Daoy (cell line): ENCODE results near the gene NAT9. TPM values are rescaled to one million over a fixed set of nuclear protein-coding genes. Genes with fewer than 3 reads are reported as not detected.
A peak's percentile ranks its signal among the peaks of the same experiment; 100 is the strongest.

Experiments
- DNase-seq: peaks from one replicate; pipeline ENCODE4 v3.0.0-alpha.2; 2015; ENCODE audit warnings: low read depth
- total RNA-seq: library from RNA; depleted of rRNA; stranded (reverse); fragments of >200 nt; shearing (Covaris generic); gene quantifications from 2 replicates; pipeline ENCODE4 v1.2.3, GENCODE V29; 2014

NAT9 gene
- total RNA-seq, 1 experiment from 2014 or later = 31.1 TPM

DNA sequence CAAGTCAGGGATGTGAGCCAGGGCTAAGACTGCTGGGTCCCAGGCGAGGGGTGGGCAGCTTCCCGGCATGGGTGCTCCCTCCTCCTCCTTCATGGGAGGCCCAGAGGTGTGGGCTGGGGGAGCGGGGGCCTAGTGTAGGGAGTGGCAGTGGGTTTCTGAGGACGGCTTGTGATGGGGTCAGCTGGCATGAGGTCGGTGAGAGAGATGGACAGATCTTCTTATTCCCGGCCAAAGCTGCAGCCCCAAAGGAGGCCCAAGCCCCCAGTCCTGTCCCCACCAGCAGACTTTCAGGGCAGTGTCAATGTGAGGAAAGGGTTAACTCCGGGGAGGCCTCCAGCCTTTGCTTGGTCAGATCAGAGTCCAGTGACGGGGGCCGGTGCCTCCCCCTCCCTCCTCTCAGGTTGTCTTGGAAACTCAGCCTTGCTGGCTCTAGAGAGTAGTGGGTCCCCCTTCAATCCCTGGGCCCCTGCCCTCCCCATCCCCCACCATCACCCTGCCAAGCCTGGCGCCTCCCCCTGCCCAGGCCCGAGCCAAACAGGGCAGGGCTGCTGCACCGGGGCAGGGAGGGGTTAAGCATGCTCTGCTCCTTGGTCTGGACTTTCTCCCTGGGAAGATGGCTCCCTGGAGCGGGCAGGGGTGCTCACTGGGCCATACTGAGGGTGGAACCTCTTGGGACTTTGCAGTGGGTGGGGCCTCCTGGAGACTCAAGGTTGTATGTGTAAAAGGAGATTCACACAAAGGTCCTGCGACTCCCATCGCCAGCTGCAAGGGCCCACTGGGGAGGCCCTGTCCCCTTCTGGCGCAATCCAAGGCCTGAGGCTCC is 12.4 kb downstream of the NAT9 start:
- DNase-seq = no peak

DNA sequence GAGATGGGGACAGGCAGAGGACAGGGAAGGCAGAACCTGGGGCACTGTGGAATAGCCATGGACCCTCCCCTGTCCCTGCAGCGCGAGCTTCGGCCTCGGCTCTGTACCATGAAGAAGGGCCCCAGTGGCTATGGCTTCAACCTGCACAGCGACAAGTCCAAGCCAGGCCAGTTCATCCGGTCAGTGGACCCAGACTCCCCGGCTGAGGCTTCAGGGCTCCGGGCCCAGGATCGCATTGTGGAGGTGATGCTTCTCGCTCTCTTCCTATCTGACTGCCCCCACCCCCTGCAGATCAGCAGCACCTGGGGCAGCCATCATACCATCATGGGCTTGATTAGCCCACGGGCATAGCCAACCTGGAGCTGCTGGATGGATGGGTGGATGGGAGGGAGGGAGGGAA is 14.2 kb downstream of the NAT9 start:
- DNase-seq = no peak

DNA sequence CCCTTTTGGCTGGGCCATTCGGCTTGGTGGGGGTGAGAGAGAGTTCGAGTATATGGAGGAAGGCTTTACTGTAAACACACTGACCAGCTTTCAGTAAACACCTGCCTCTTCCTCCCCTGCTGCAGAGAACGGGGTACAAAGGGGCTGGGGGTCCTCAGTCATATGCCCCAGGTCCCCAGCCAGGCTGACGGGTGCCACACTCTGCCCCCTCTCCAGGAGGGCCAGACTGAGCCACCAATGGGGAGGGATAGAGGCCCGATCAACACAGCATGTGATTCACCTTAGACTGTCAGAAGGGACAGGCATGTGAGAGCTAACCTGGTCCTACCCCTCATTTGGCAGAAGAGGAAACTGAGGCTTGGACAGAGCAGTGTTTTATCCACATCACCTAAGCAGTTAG is 14.7 kb downstream of the NAT9 start:
- DNase-seq = no peak

DNA sequence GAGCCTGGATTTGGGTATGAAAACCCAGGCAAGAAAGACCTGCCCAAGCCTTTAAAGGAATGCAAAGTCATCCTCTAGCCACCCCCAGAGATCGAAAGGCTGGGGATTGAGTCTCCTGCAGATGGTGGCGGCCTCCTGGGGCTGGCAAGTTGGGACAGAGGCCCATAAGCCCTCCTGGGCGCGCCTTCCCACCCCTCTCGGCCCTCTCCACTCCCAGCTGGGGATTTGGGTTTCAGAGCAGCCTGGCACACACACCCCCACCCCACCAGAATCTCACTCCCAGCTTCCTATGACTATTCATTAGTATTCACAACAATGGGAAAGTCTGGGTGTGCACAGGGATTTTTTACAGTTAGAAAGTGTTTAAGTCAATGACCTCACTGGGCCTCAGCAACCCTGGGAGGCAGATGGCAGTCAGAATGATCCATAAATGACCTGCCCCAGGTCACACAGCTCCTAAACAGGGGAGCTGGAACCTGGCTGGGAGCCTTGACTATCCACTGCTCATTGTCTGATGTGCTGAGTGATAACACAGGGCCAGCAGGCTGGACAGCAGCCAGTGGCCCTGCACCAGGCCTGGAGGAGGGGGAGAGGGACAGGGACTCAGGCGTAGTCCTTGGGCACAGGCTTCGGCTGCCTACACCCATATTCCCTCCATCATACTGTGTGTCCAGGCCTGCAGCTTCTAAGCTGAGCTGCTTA is 15.6 kb downstream of the NAT9 start:
- peak; percentile 37 for DNase-seq

DNA sequence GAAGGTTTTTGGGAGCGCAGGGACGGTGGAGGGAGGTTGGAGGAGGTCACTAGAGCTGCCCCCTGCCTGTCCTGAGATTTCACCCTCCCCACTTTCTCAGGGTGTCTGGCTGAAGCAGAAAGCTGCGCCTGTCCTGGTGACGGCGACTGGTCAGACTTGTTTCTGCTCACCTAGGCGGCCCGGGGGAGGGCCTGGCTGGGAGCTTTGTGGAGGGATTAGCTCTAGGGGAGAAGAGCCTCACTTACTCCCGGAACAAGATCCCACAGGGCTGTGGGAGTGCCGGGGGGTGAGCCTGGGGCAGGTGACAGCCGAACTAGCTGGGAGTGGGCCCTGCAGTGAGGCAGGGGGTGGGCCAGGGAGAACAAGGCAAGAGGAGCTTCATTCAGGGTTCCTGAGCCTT is 16.2 kb downstream of the NAT9 start:
- no peak for DNase-seq

DNA sequence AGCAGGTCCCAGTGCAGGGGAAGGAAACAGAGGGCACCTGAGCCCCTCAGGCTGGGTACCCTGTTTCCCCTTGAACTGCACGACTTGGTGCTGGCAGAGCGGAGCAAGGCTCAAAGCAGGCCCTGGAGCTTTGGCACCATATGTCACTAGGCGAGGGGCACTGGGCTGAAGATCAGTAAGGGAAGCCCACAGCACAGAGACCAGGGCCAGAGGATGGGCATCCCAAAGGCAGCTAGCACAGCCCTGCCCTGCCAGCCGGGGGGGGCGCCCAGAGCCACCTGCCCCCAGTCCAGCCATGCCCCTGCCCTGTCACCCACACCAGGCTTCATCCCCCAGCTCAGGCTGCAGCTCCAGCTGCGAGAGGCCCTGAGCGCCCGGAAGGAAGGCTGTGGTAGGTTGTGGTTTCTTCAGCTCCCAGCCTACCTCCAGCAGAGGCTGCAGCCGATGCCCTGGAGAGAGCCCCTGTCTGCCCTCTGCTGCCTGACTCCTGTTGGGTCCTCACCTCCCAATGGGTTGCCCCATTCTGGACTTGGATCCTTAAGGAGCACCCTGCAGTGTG is 16.8 kb downstream of the NAT9 start:
- peak; percentile 81 for DNase-seq

DNA sequence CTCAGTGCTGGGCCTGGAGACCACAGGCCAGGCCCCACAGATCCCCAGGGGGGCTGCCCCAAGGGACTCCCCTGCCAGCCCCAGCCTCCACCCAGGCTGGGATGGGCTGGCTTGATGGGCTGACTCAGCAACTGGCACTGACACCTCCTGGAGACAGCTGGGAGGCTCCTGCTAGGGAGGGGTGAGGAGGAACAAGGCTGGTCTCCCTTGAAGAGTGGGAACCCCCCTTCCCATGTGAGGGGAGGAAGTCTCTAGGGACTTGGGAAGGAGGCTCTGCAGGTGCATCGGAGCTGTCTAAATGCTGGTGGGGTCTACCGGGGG is 17.3 kb downstream of the NAT9 start:
- DNase-seq = peak; percentile 78

DNA sequence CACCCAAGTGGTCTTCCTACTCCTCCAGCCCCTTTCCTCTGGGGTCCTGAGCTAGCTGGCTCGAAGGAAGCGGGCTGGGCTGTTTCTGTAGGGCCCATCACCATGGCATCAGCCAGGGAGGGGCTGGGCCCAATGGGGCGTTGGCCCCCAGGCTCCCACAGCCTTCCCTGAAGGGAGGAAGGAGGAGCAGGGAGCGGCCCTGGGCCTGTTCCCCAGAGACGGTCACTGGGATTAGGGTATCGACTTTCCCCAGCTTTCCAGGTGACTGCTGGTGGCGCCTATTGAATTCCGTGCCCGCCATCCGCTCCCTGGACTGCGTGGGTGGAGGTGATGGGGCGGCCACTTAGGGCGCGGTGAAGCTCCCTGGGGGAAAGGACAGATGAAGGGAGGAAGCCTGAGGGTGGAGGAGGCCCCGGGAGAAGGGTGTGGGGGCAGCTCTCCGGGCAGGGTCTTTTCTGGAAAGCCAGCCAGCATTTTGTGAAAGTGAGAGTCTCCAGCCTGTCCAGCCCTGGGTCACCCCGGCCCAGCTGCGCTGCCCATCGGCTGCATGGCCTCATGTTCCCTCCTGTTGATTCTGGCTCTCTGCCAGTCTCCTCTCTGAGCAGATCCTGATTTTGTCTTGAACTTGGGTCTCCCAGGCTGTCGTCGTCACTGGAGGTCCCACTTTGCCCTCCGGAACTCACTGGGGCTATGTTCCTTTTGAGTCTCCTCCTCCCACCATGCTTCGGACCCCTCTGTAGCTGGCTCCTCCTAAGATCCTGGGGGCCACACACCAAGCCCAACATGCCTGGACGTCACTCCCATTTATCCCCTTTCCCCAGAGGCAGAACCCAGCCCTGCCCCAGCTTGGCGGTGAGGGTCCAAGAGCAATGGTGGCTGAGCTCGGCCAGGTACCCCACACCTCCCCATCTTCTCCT is 18.0 kb downstream of the NAT9 start:
- DNase-seq = peak; percentile 58

DNA sequence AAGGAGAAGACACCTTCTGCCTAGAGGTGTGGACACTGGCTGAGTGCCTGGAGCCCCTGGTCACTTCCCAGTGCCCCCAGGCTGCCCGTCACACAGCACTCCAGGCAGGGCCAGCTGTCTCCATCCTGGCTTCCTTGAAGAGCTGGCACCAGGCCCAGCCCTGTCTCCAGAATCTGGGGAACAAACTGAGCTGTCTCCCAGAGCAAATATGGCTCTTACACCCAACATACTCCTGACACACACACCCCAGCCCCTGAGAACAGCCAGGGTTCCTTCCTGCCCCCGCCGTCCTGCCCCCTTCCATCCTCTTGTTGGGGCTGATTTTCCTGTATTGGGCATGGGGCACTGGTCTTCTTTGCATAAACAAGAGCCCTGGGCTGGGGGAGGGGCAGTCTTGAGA is 18.6 kb downstream of the NAT9 start:
- DNase-seq = peak; percentile 51

DNA sequence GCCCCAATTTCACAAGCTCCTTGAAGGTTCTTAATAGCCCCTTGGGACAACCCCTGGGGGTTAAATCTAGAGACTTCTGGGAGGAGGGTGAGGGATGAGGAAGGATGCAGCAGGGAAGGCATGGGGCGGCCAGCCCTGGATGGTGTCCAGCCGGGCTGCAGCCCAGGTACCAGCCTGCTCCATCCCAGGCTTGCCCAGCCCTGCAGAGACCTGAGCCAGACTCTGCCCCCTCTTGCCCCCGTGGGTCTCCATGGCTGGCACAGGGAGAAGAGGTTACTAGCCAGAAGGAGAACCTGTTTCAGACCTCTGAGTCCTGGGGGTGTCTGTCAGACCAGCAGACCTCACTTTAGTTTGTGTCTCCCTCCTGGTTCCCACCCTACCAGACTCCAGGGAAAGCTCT is 19.3 kb downstream of the NAT9 start:
- no peak for DNase-seq

DNA sequence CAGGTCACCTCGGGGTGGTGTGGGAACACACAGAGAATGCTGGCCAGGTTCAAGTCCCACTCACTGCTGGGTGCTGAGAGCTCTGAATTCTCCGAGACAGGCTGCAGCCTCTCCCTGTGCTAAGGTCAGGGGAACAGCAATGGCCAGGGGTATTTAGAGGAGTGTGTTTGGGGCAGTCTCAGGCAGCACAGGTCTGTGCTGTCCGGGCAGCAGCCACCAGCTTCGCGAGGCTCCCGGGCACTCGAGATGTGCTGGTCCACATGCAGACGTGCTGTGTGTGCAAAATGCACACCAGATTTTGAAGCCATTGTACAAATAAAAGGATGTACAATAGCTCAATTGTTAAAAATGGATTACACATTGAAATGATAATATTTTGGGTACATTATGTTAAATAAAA is 20.6 kb downstream of the NAT9 start:
- no peak for DNase-seq

DNA sequence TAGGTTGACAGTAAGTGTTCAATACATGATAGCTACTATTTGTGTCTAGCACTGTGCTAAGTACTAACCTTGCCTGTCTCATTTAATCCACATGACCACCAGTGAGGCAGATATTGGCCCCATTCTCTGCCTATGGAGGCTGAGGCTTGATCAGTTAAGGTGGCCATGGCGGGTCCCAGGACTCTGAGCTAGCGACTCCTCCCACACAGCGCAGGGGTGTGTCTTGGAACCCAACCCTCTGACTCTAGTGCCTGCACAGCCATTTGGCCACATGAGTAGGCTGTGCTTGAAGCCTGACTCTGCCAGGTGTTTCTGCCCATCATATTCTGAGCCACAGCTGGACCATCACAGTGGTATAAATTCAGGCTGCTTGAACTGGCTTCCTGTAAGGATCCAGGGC is 21.3 kb downstream of the NAT9 start:
- DNase-seq = no peak

DNA sequence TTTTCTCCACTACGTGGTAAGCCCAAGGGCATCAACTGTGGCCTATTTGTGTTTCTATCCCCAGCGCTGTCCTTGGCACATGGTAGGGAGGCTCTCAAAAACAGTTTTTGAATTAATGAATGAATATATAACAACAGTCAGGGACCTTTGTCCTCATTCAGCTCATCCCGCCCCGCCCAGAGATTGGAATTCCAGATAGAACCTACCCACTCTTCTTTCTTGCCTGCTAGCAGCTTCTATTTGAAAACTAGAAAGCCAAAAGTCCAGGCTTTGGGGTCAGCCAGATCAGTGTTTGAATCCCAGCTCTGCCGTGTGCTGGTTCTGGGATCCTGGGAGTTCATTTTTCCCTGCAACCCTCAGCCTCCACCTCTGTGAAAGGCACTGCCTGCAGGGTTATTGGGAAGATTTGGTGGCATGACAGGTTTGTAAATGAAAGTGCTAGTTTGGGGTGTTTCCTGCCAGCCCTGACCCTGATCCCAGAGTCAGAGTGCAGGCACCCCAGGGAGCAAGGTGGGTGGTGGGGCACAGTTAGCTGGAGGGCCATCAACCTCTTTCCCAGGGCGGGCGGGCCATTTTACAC is 23.2 kb downstream of the NAT9 start:
- no peak for DNase-seq

DNA sequence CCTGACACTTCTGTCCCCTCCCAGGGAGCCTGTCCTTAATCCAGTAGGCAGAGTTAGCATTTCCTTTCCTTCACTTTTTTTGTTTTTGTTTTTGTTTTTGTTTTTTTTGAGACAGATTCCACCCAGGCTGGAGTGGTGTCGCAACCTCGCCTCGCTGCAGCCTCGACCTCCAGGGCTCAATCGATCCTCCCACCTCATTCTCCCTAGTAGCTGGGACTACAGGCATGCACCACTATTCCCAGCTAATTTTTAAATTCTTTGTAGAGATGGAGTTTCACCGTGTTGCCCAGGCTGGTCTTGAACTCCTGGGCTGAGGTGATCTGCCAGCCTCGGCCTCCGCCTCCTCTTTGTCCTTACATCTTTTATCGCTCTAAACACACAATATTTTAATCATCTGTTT is 23.7 kb downstream of the NAT9 start:
- DNase-seq = no peak

DNA sequence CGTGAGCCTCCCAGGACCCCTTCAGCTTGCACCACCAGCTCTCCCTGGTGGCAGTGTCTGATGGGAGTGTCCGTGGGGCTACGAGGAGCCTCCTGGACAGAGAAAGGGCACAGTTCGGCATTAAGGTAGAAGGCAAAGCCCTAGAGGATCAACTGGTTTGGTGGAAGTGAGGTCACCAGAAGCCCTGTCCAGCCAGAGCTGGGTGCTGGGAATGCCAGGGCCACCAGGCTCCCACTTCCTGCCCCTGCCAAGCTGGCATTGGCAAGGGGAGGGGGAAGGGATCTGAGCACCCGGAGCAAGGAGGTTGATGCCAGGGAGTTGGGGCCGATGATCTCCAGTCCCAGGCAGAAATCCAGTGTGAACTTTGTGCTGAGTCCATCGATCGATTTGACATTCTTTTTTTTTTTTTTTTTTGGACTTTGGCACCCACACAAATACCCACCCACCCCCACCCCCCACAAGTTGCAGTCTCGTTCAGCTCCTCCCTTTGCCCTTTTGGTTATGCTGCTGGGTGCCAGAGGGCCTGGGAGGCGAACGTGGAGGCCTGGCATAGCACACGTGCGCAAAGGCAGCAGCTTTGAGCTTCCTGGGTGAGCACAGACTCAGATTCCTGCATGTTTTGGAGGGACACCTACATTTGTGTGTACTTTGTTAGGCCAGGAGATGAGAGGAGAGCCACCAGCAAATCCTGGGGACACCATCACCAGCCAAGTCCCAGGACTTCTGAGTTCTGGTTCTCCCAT is 25.6 kb downstream of the NAT9 start:
- no peak for DNase-seq

DNA sequence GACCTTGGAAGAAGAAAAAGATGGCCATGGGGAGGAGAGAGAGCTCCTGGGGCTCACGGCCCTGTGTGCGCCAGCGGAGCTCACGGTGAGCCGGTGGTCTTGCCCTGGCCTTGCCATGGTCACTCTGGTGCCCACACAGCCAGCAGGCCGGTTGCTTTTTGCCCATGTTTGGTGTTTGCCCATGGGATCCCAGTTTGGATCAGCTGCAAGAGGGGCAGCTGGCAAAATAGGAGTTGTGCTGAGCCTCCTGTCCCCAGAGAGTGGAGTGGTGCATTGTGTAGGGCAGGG is 26.2 kb downstream of the NAT9 start:
- no peak for DNase-seq

DNA sequence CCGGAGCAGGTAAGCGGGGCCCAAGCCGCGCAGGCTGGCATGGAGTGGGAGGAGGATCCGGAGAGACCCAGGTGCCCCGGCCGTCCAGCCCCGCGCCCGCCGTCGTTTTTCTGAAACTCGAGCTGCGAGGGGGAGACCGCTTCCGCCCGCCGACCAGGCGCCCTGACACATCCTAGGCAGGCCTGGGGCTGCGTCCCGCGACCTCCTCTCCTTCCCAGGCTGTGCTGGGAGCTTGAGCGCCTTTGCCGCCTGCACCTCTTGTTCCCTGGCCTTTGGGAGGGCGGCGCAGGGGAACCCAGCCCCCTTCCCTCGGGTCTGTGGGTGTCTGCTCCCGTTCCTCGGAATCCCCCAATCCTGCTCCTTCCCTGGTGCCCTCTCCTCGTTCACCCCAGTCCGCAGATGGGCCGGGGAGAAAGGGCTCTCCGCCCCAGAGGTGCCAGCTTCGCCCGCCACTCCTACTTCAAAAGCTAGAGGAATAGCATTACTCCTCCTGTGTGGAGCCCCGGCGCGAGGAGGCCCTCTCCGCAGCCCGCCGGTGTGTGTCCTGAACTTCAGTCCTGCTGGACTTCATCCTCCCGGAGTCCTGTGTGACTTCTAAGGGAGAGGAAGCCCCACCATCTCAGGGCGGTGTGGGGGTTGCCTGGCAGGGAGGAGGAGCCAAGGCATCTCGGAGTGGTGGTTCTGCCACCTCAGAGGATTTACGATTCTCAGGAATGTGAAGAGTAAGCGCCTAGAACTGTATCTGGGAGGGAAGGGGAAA is 26.7 kb downstream of the NAT9 start:
- DNase-seq = peak; percentile 56

DNA sequence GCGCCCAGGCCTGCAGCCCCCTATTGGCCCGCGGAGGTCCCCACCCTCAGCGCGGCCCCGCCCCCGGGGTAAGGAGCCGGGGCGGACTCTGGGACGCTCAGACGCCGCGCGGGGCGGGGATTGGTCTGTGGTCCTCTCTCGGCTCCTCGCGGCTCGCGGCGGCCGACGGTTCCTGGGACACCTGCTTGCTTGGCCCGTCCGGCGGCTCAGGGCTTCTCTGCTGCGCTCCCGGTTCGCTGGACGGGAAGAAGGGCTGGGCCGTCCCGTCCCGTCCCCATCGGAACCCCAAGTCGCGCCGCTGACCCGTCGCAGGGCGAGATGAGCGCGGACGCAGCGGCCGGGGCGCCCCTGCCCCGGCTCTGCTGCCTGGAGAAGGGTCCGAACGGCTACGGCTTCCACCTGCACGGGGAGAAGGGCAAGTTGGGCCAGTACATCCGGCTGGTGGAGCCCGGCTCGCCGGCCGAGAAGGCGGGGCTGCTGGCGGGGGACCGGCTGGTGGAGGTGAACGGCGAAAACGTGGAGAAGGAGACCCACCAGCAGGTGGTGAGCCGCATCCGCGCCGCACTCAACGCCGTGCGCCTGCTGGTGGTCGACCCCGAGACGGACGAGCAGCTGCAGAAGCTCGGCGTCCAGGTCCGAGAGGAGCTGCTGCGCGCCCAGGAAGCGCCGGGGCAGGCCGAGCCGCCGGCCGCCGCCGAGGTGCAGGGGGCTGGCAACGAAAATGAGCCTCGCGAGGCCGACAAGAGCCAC is 27.4 kb downstream of the NAT9 start, which contains the start of gene NHERF1:
NHERF1 (plus strand) TSS at position 100 of the 750 bp plus-strand sequence; CDS start at position 319, 219 bp downstream.
- peak; percentile 97 for DNase-seq

DNA sequence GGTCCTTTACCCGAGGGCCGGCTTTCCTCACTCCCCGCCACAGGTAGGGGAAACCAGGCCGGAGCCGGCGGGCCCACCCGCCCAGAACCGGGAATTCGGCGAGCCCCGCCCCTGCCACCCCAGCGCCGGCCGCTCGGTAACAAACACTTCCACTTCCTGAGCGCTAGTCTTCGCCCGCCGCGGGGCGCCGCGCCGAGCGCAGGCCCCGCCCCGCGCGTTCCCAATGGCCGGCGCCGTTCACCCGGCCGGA is 27.9 kb downstream of the NAT9 start:
- no peak for DNase-seq

DNA sequence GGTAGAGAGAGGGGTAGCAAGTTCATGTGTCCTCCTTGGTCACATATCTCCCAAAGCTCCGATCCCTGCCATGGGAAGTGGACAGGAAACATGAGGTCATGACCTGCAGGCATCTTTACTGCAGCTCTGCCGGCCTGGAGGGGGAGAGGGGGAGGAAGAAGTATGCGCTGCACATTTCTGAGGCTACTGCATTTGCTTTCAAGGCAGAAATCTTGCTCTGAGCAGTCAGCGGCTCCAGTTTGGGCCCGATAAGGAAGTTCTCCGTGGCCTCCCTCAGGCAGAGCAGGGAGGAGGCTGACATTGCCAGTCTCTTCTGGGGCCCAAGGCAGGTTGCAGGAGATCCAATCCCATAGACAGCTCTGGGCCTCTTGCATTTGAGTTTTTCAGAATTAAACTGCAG is 29.2 kb downstream of the NAT9 start:
- no peak for DNase-seq
